Measurements from ENCODE around the gene SLC2A1.
A peak's percentile ranks its signal among the peaks of the same experiment; 100 is the strongest.

Gene SLC2A1

GRCh38 chr1:42975561-42976225 lies 17.0 kb upstream of the SLC2A1 start:
- H3K9me3 ChIP-seq (ENCODE audit: control insufficient read depth, insufficient read depth, low read depth, low read length): no peaks in the 10 kb centered on the region
- H3K4me3 ChIP-seq (ENCODE audit: low read depth, low read length): no peak overlapping the region
- CTCF ChIA-PET: interaction anchor here (0.6 to 1.4 kb wide), 2 partner anchors 63 to 72 kb away, joined by 3 read pairs; no protein-coding TSS in a partner anchor
- no peaks in the 10 kb centered on the region for H3K4me1 ChIP-seq (ENCODE audit: control insufficient read depth, insufficient read depth, low read length)
- POLR2A ChIA-PET: interaction anchor here (0.7 kb wide), 1 partner anchor 417 kb away, joined by 4 read pairs; no protein-coding TSS in a partner anchor
- TF ChIP-seq TRIM28 (IDR thresholded peaks at IDR 0.05; ENCODE audit: borderline replicate concordance, low read length): no peak
- TF ChIP-seq ZNF513 (tag by site-specific recombination; IDR thresholded peaks at IDR 0.05): peak; percentile 94
- H3K36me3 ChIP-seq (ENCODE audit: control insufficient read depth in 2 of 2, insufficient read depth in 1 of 2, low read length in 2 of 2): no peaks in the 10 kb centered on the region
- no peak overlapping the region for H3K27ac ChIP-seq (ENCODE audit: extremely low read depth, low read depth, low read length)

GRCh38 chr1:42974767-42975437 lies 16.2 kb upstream of the SLC2A1 start:
- Histone ChIP-seq H3K36me3 (ENCODE audit: control insufficient read depth in 2 of 2, insufficient read depth in 1 of 2, low read length in 2 of 2) (no peaks in the 10 kb centered on the region), H3K27ac (ENCODE audit: extremely low read depth, low read depth, low read length) (no peak overlapping the region), H3K9me3 (ENCODE audit: control insufficient read depth, insufficient read depth, low read depth, low read length) (no peaks in the 10 kb centered on the region), H3K4me1 (ENCODE audit: control insufficient read depth, insufficient read depth, low read length) (no peaks in the 10 kb centered on the region), H3K4me3 (ENCODE audit: low read depth, low read length) (no peak overlapping the region)
- POLR2A ChIA-PET: interaction anchor here (1.4 kb wide), 1 partner anchor 51 kb away, joined by 3 read pairs; no protein-coding TSS in a partner anchor
- CTCF ChIA-PET: interaction anchor here (0.6 to 1.4 kb wide), 7 partner anchors 42 to 591 kb away, joined by 3 to 5 read pairs (median 3); no protein-coding TSS in a partner anchor
- TF ChIP-seq RBAK (tag by site-specific recombination; IDR thresholded peaks at IDR 0.05): no peak
- TF ChIP-seq ZXDB (tag by site-specific recombination; IDR thresholded peaks at IDR 0.05): no peak
- 0 out of 2 replicates have a peak, but pooled peaks have one; percentile 23 for TF ChIP-seq ZNF76 (tag by site-specific recombination; IDR thresholded peaks at IDR 0.05; ENCODE audit: borderline replicate concordance, low read depth)
- no peak for TF ChIP-seq ZBTB8A (tag by site-specific recombination; IDR thresholded peaks at IDR 0.05)
- TF ChIP-seq ZNF488 (tag by site-specific recombination; IDR thresholded peaks at IDR 0.05): no peak
- no peak for TF ChIP-seq KLF10 (tag by site-specific recombination; IDR thresholded peaks at IDR 0.05)

GRCh38 chr1:42973799-42974198 lies 15.1 kb upstream of the SLC2A1 start:
- no peak overlapping the region for H3K4me3 ChIP-seq (ENCODE audit: low read depth, low read length)
- ChIA-PET POLR2A (interaction anchor here (1.4 kb wide), 1 partner anchor 50 kb away, joined by 3 read pairs; no protein-coding TSS in a partner anchor), CTCF (interaction anchor here (1.0 to 1.2 kb wide), 3 partner anchors 41 to 100 kb away, joined by 3 to 5 read pairs (median 3); no protein-coding TSS in a partner anchor)
- TF ChIP-seq ZNF48 (tag by site-specific recombination; IDR thresholded peaks at IDR 0.05): no peak
- TF ChIP-seq ZNF23 (tag by site-specific recombination; IDR thresholded peaks at IDR 0.05; ENCODE audit: borderline replicate concordance): no peak
- no peak for TF ChIP-seq ZFP69B (tag by site-specific recombination; IDR thresholded peaks at IDR 0.05)
- TF ChIP-seq ZNF670 (tag by site-specific recombination; IDR thresholded peaks at IDR 0.05; ENCODE audit: low read depth): no peak
- TF ChIP-seq ZNF560 (tag by site-specific recombination; IDR thresholded peaks at IDR 0.05; ENCODE audit: borderline replicate concordance): no peak
- H3K9me3 ChIP-seq (ENCODE audit: control insufficient read depth, insufficient read depth, low read depth, low read length): no peaks in the 10 kb centered on the region
- no peaks in the 10 kb centered on the region for H3K4me1 ChIP-seq (ENCODE audit: control insufficient read depth, insufficient read depth, low read length)
- no peak overlapping the region for H3K27ac ChIP-seq (ENCODE audit: extremely low read depth, low read depth, low read length)
- H3K36me3 ChIP-seq (ENCODE audit: control insufficient read depth in 2 of 2, insufficient read depth in 1 of 2, low read length in 2 of 2): no peaks in the 10 kb centered on the region

GRCh38 chr1:42973286-42973685 lies 14.6 kb upstream of the SLC2A1 start:
- CTCF ChIA-PET: interaction anchor here (1.0 kb wide), 1 partner anchor 100 kb away, joined by 3 read pairs; no protein-coding TSS in a partner anchor
- POLR2A ChIA-PET: interaction anchor here (1.4 kb wide), 1 partner anchor 49 kb away, joined by 3 read pairs; no protein-coding TSS in a partner anchor
- H3K27ac ChIP-seq (ENCODE audit: extremely low read depth, low read depth, low read length): no peak overlapping the region
- no peaks in the 10 kb centered on the region for H3K4me1 ChIP-seq (ENCODE audit: control insufficient read depth, insufficient read depth, low read length)
- H3K9me3 ChIP-seq (ENCODE audit: control insufficient read depth, insufficient read depth, low read depth, low read length): no peaks in the 10 kb centered on the region
- no peaks in the 10 kb centered on the region for H3K36me3 ChIP-seq (ENCODE audit: control insufficient read depth in 2 of 2, insufficient read depth in 1 of 2, low read length in 2 of 2)
- H3K4me3 ChIP-seq (ENCODE audit: low read depth, low read length): no peak overlapping the region
- TF ChIP-seq ZNF660 (tag by site-specific recombination; IDR thresholded peaks at IDR 0.05) (peak; percentile 63; the same call in 1 of the 2 replicates), SP7 (tag by site-specific recombination; IDR thresholded peaks at IDR 0.05) (peak; percentile 26; the same call in 1 of the 2 replicates), HIC1 (tag by site-specific recombination; IDR thresholded peaks at IDR 0.05) (peak; percentile 61; the same call in 1 of the 2 replicates), ZNF626 (tag by site-specific recombination; IDR thresholded peaks at IDR 0.05) (no peak), KLF16 (tag by site-specific recombination; IDR thresholded peaks at IDR 0.05) (no peak), GLIS2 (tag by site-specific recombination; IDR thresholded peaks at IDR 0.05) (no peak), ZNF629 (tag by site-specific recombination; IDR thresholded peaks at IDR 0.05) (peak; percentile 79), ZNF423 (tag by site-specific recombination; IDR thresholded peaks at IDR 0.05) (no peak)
